A549 (cell line): ENCODE measurements around the gene HCN4.

ENCODE experiments used
- CBX2 ChIP-seq: fragments of 200-600 bp; sonication (generic); IDR thresholded peaks from 2 replicates; pipeline ENCODE4 v1.6.1; 2016; ENCODE audit warnings: low read depth, mild to moderate bottlenecking, borderline replicate concordance
- CHD2 ChIP-seq: fragments of 150-350 bp; IDR thresholded peaks from 2 replicates; pipeline ENCODE4 v1.6.1; 2014; ENCODE audit warnings: low read length; ENCODE audit not compliant: partially characterized antibody
- CTCF ChIP-seq: fragments of >200 bp; sonication (Bioruptor Twin); formaldehyde crosslinking; IDR thresholded peaks from 3 replicates; pipeline ENCODE4 v1.5.1; 2016
- MAX ChIP-seq: IDR thresholded peaks from 2 replicates; pipeline ENCODE4 v1.6.1; 2012
- MYC ChIP-seq: IDR thresholded peaks from 2 replicates; pipeline ENCODE4 v1.6.1; 2012; ENCODE audit warnings: mild to moderate bottlenecking, inconsistent platforms, low read length, improper control_type of control experiment, borderline replicate concordance
- POLR2A ChIP-seq: IDR thresholded peaks from 2 replicates; pipeline ENCODE4 v1.6.1; 2012; ENCODE audit warnings: mild to moderate bottlenecking, low read length
- RFX5 ChIP-seq: fragments of 450-650 bp; IDR thresholded peaks from 2 replicates; pipeline ENCODE4 v1.7.1; 2014; ENCODE audit warnings: antibody characterized with exemption, mild to moderate bottlenecking, moderate library complexity
- USF2 ChIP-seq: fragments of 450-650 bp; IDR thresholded peaks from 2 replicates; pipeline ENCODE4 v1.6.1; 2014; ENCODE audit warnings: antibody characterized with exemption
- ZC3H11A ChIP-seq: fragments of 450-650 bp; IDR thresholded peaks from 2 replicates; pipeline ENCODE4 v1.6.1; 2014; ENCODE audit warnings: antibody characterized with exemption, mild to moderate bottlenecking
- TF ChIP-seq, protein P1 (sequence below): fragments of 150-350 bp; IDR thresholded peaks from 2 replicates; pipeline ENCODE4 v1.6.1; 2014; ENCODE audit warnings: low read depth, mild to moderate bottlenecking, low read length

GRCh38 chr15:73378089-73378488 lies 9.3 kb upstream of the HCN4 start:
- TF ChIP-seq POLR2A (no peak), CBX2 (no peak), MAX (no peak), CTCF (no peak), RFX5 (no peak), MYC (no peak), CHD2 (no peak), USF2 (no peak), ZC3H11A (no peak)
- TF ChIP-seq, protein P1, sequence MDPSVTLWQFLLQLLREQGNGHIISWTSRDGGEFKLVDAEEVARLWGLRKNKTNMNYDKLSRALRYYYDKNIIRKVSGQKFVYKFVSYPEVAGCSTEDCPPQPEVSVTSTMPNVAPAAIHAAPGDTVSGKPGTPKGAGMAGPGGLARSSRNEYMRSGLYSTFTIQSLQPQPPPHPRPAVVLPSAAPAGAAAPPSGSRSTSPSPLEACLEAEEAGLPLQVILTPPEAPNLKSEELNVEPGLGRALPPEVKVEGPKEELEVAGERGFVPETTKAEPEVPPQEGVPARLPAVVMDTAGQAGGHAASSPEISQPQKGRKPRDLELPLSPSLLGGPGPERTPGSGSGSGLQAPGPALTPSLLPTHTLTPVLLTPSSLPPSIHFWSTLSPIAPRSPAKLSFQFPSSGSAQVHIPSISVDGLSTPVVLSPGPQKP = no peak
